ENCODE data around the gene KIF4A.

DNA sequence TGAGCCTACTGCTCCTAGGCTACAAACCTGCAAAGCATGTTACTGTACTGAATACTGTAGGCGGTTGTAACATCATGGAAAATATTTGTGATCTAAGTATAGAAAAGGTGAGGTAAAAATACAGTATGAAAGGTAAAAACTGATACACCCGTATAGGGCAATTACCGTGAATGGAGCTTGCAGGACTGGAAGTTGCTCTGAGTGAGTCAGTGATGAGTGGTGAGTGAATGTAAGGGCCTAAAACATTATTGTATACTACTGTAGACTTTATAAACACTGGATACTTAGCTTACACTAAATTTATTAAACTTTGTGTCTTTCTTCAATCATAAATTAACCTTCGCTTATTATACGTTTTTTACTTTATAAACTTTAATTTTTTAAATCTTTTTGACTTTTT lies 3.7 kb downstream of the KIF4A start:
- TF ChIP-seq, protein P1, sequence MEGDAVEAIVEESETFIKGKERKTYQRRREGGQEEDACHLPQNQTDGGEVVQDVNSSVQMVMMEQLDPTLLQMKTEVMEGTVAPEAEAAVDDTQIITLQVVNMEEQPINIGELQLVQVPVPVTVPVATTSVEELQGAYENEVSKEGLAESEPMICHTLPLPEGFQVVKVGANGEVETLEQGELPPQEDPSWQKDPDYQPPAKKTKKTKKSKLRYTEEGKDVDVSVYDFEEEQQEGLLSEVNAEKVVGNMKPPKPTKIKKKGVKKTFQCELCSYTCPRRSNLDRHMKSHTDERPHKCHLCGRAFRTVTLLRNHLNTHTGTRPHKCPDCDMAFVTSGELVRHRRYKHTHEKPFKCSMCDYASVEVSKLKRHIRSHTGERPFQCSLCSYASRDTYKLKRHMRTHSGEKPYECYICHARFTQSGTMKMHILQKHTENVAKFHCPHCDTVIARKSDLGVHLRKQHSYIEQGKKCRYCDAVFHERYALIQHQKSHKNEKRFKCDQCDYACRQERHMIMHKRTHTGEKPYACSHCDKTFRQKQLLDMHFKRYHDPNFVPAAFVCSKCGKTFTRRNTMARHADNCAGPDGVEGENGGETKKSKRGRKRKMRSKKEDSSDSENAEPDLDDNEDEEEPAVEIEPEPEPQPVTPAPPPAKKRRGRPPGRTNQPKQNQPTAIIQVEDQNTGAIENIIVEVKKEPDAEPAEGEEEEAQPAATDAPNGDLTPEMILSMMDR (IDR thresholded peaks at IDR 0.05 in 2 of 3, conservative IDR thresholded peaks at IDR 0.05 in 1 of 3; ENCODE audit: borderline replicate concordance in 1 of 3, insufficient read depth in 1 of 3, low read depth in 2 of 3, low read length in 2 of 3), result no peak
- TF ChIP-seq SIN3A (IDR thresholded peaks at IDR 0.05; ENCODE audit: low read depth) (no peak), ZNF274 (IDR thresholded peaks at IDR 0.05; ENCODE audit: low read depth, low read length) (no peak), SP1 (IDR thresholded peaks at IDR 0.05; ENCODE audit: low read depth) (no peak), RAD21 (IDR thresholded peaks at IDR 0.05; ENCODE audit: low read depth) (no peak), ZFX (IDR thresholded peaks at IDR 0.05) (no peak), POLR2AphosphoS5 (IDR thresholded peaks at IDR 0.05; ENCODE audit: low read depth, low read length) (no peak), EZH2 (IDR thresholded peaks at IDR 0.05) (no peak), EZH2phosphoT487 (IDR thresholded peaks at IDR 0.05; ENCODE audit: borderline replicate concordance) (no peak), POLR2A (IDR thresholded peaks at IDR 0.05; ENCODE audit: borderline replicate concordance, extremely low read depth, insufficient read depth, insufficient read length) (no peak), CEBPB (IDR thresholded peaks at IDR 0.05; ENCODE audit: low read depth) (no peak), YY1 (IDR thresholded peaks at IDR 0.05; ENCODE audit: extremely low read depth, insufficient replicate concordance, low read depth, low read length) (no peak)
- TF ChIP-seq, protein P2, sequence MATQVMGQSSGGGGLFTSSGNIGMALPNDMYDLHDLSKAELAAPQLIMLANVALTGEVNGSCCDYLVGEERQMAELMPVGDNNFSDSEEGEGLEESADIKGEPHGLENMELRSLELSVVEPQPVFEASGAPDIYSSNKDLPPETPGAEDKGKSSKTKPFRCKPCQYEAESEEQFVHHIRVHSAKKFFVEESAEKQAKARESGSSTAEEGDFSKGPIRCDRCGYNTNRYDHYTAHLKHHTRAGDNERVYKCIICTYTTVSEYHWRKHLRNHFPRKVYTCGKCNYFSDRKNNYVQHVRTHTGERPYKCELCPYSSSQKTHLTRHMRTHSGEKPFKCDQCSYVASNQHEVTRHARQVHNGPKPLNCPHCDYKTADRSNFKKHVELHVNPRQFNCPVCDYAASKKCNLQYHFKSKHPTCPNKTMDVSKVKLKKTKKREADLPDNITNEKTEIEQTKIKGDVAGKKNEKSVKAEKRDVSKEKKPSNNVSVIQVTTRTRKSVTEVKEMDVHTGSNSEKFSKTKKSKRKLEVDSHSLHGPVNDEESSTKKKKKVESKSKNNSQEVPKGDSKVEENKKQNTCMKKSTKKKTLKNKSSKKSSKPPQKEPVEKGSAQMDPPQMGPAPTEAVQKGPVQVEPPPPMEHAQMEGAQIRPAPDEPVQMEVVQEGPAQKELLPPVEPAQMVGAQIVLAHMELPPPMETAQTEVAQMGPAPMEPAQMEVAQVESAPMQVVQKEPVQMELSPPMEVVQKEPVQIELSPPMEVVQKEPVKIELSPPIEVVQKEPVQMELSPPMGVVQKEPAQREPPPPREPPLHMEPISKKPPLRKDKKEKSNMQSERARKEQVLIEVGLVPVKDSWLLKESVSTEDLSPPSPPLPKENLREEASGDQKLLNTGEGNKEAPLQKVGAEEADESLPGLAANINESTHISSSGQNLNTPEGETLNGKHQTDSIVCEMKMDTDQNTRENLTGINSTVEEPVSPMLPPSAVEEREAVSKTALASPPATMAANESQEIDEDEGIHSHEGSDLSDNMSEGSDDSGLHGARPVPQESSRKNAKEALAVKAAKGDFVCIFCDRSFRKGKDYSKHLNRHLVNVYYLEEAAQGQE (IDR thresholded peaks at IDR 0.05; ENCODE audit: low read depth), result no peak

Data from HCT116 (cell line).